Amygdala (tissue), 56 donors: ENCODE data around the gene TBCK.
"Not testable (repeated sequence)": the region's sequence is repeated elsewhere in the genome, so short reads cannot be mapped to it uniquely, and the experiment has no call there.

ENCODE experiments used
- DNase-seq, 56 donors: peaks; one replicate each; lab custom pipeline; 2025; lab: John Stamatoyannopoulos, UW

Gene TBCK

GRCh38 chr4:106323119-106323518 lies 7.1 kb upstream of the TBCK start:
- no peak for DNase-seq

- not testable (repeated sequence) for DNase-seq
Observed at GRCh38 chr4:106321814-106322213, 5.8 kb upstream of the TBCK start.

- not testable (repeated sequence) for DNase-seq
Observed at GRCh38 chr4:106321168-106321567, 5.2 kb upstream of the TBCK start.

- no peak for DNase-seq
Observed at GRCh38 chr4:106320235-106320634, 4.2 kb upstream of the TBCK start.

GRCh38 chr4:106318511-106318910 lies 2.5 kb upstream of the TBCK start:
- DNase-seq: no peak

GRCh38 chr4:106317815-106318214 lies 1.8 kb upstream of the TBCK start:
- DNase-seq: no peak

- DNase-seq: no peak
Observed at GRCh38 chr4:106316773-106317409, 882 bp upstream of the TBCK start.

GRCh38 chr4:106315476-106315967 lies 487 bp downstream of the TBCK start:
- peak in 8 of 56 donors; percentile 29 to 71 (median 40) for DNase-seq

GRCh38 chr4:106314960-106315359 lies 1.0 kb downstream of the TBCK start:
- no peak for DNase-seq

- DNase-seq: no peak
Observed at GRCh38 chr4:106312997-106313522, 2.9 kb downstream of the TBCK start.

GRCh38 chr4:106312377-106312776 lies 3.6 kb downstream of the TBCK start:
- DNase-seq: no peak

- DNase-seq: no peak
Observed at GRCh38 chr4:106306561-106306960, 9.4 kb downstream of the TBCK start.

GRCh38 chr4:106305435-106306055 lies 10.5 kb downstream of the TBCK start:
- no peak for DNase-seq

- DNase-seq: no peak
Observed at GRCh38 chr4:106304632-106305031, 11.4 kb downstream of the TBCK start.

- no peak for DNase-seq
Observed at GRCh38 chr4:106303548-106304281, 12.3 kb downstream of the TBCK start.

GRCh38 chr4:106302062-106302438 lies 14.0 kb downstream of the TBCK start:
- DNase-seq: no peak

- no peak for DNase-seq
Observed at GRCh38 chr4:106301393-106302061, 14.5 kb downstream of the TBCK start.

- DNase-seq: no peak
Observed at GRCh38 chr4:106299977-106300376, 16.0 kb downstream of the TBCK start.

- no peak for DNase-seq
Observed at GRCh38 chr4:106297245-106298035, 18.6 kb downstream of the TBCK start.

GRCh38 chr4:106294062-106294461 lies 21.9 kb downstream of the TBCK start:
- DNase-seq: no peak
